Measurements from ENCODE around the gene TBXT.

TBXT gene

GRCh38 chr6:166169549-166170421 is 2.1 kb upstream of the TBXT start:
- no peak for TF ChIP-seq CTCF (IDR thresholded peaks at IDR 0.05; ENCODE audit: insufficient read depth, missing control alignments)
- no peak for FAIRE-seq
- no peak for DNase-seq (ENCODE audit: insufficient read length, low spot score)

GRCh38 chr6:166168616-166169548 is 1.2 kb upstream of the TBXT start:
- no peak for FAIRE-seq
- no peak for TF ChIP-seq CTCF (IDR thresholded peaks at IDR 0.05; ENCODE audit: insufficient read depth, missing control alignments)

GRCh38 chr6:166167258-166167731 is 356 bp downstream of the TBXT start:
- no peak for FAIRE-seq
- no peak for DNase-seq (ENCODE audit: insufficient read length, low spot score)
- TF ChIP-seq CTCF (IDR thresholded peaks at IDR 0.05; ENCODE audit: insufficient read depth, missing control alignments) = no peak

More at GRCh38 chr6:166168616-166169548, 1.2 kb upstream of the TBXT start:
- no peak for DNase-seq (ENCODE audit: insufficient read length, low spot score)

GRCh38 chr6:166166314-166167257 is 1.1 kb downstream of the TBXT start:
- DNase-seq (ENCODE audit: insufficient read length, low spot score) = no peak
- no peak for FAIRE-seq
- no peak for TF ChIP-seq CTCF (IDR thresholded peaks at IDR 0.05; ENCODE audit: insufficient read depth, missing control alignments)

GRCh38 chr6:166165558-166166313 is 1.9 kb downstream of the TBXT start:
- TF ChIP-seq CTCF (IDR thresholded peaks at IDR 0.05; ENCODE audit: insufficient read depth, missing control alignments) = no peak
- DNase-seq (ENCODE audit: insufficient read length, low spot score) = no peak
- FAIRE-seq = no peak

All from D721Med (cell line).